HG03354 (cell line): ENCODE measurements around the gene PRMT9.

Experiments used
- ATAC-seq: cut with Tn5 transposase; IDR thresholded peaks from one replicate; pipeline ENCODE4 v1.9.1; 2021; ENCODE audit warnings: mild to moderate bottlenecking; ENCODE audit not compliant: unreplicated experiment, poor library complexity, severe bottlenecking

Gene PRMT9

GRCh38 chr4:147683717-147684700 is at the start of gene PRMT9:
Gene PRMT9 (minus strand): TSS chr4:147684163. CDS start chr4:147683987, 176 bp downstream.
- ATAC-seq: peak; percentile 99

- ATAC-seq: peak; percentile 37
Observed at GRCh38 chr4:147732518-147733235, 48.7 kb upstream of the PRMT9 start.

- ATAC-seq: peak; percentile 66
Observed at GRCh38 chr4:147731580-147732517, 47.9 kb upstream of the PRMT9 start, which contains the start of gene ARHGAP10. Gene ARHGAP10 (plus strand): TSS chr4:147732088. CDS start chr4:147732302, 214 bp downstream.

GRCh38 chr4:147730333-147730732 is 46.4 kb upstream of the PRMT9 start:
- no peak for ATAC-seq

GRCh38 chr4:147727476-147728028 is 43.6 kb upstream of the PRMT9 start:
- no peak for ATAC-seq

GRCh38 chr4:147725673-147726072 is 41.7 kb upstream of the PRMT9 start:
- ATAC-seq: no peak

- ATAC-seq: no peak
Observed at GRCh38 chr4:147724468-147725201, 40.7 kb upstream of the PRMT9 start.

- no peak for ATAC-seq
Observed at GRCh38 chr4:147723326-147723725, 39.4 kb upstream of the PRMT9 start.

- peak; percentile 87 for ATAC-seq
Observed at GRCh38 chr4:147717878-147718277, 33.9 kb upstream of the PRMT9 start.

GRCh38 chr4:147714575-147715401 is 30.8 kb upstream of the PRMT9 start:
- no peak for ATAC-seq

- ATAC-seq: no peak
Observed at GRCh38 chr4:147709999-147710398, 26.0 kb upstream of the PRMT9 start.

- peak; percentile 77 for ATAC-seq
Observed at GRCh38 chr4:147707892-147708672, 24.1 kb upstream of the PRMT9 start.

GRCh38 chr4:147704846-147705245 is 20.9 kb upstream of the PRMT9 start:
- peak; percentile 62 for ATAC-seq

GRCh38 chr4:147696866-147697265 is 12.9 kb upstream of the PRMT9 start:
- ATAC-seq: no peak

GRCh38 chr4:147693218-147693617 is 9.3 kb upstream of the PRMT9 start:
- no peak for ATAC-seq

- no peak for ATAC-seq
Observed at GRCh38 chr4:147691820-147692219, 7.9 kb upstream of the PRMT9 start.

GRCh38 chr4:147689067-147689466 is 5.1 kb upstream of the PRMT9 start:
- ATAC-seq: no peak
